ENCODE results near the gene ZNF711. TPM values are rescaled to one million over a fixed set of nuclear protein-coding genes. Genes with fewer than 3 reads are reported as not detected.

Gene ZNF711
- 1.1 and 1.9 TPM in 2 replicates for total RNA-seq

GRCh38 chrX:85243761-85244449 is at the start of gene ZNF711, which contains the start of gene SATL1:
Gene ZNF711, plus strand, starts transcription at chrX:85243991. Its CDS starts 3,582 bp downstream, at chrX:85247573.
Gene SATL1, minus strand, starts transcription at chrX:85243779. Its CDS starts 134,811 bp downstream, at chrX:85108968.

Other genes with a start within 250 kb of the ZNF711 start
- gene APOOL, start 240.1 kb upstream of the ZNF711 start, total RNA-seq = 10.7 and 13.0 TPM in 2 replicates
- not detected in 2 replicates for gene SATL1, start 212 bp upstream of the ZNF711 start, total RNA-seq
- gene POF1B, start 135.7 kb downstream of the ZNF711 start, total RNA-seq = not detected in 2 replicates

All from hair follicle dermal papilla cell (primary cell).